ENCODE data around the gene KIF4B.
"Not testable (repeated sequence)": the region's sequence is repeated elsewhere in the genome, so short reads cannot be mapped to it uniquely, and the experiment has no call there.

KIF4B gene

DNA sequence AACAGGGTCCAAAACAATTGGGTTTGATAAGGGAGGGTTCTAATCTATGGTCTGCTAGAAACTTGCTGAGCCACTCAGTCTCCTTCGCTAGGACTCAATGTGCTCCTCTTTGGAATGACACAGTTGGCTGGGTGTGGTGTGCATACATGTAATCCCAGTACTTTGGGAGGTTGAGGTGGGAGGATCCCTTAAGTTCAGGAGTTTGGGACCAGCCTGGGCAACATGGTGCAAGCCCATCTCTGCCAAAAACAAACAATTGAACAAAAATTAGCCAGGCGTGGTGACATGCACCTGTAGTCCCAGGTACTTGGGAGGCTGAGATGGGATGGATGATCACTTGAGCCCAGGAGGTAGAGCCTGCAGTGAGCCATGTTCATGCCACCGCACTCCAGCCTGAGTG is 2.7 kb upstream of the KIF4B start:
- no peak for DNase-seq

DNA sequence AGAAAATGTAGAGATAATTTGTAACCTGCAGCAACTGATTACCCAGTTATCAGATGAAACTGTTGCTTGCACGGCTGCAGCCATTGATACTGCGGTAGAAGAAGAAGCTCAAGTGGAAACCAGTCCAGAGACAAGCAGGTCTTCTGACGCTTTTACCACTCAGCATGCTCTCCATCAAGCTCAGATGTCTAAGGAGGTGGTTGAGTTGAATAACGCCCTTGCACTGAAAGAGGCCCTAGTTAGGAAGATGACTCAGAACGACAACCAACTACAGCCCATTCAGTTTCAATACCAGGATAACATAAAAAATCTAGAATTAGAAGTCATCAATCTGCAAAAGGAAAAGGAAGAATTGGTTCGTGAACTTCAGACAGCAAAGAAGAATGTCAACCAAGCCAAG is 1.7 kb downstream of the KIF4B start:
- DNase-seq = no peak

DNA sequence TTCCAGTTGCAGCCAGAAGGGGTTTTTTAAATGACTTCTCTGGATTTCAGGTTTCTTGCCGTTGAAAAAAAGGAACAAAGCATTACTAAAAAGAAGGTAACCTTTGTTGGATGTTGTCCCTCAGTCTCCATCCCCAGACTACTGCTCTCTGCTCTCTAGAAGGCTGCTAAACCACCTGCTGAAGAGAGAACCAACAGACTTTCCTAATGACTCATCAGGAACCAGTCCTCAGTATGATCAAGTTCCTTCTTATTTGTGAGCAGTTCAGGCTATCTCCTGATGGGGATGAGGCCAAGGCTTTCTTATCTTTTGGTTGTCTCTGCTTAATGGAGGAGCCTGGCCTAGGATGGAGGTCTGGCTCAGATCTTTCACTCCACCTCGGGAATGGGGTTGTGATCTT is 4.1 kb downstream of the KIF4B start:
- no peak for DNase-seq

- DNase-seq = no peak
Observed at GRCh38 chr5:155019601-155020226, 6.2 kb downstream of the KIF4B start.

DNA sequence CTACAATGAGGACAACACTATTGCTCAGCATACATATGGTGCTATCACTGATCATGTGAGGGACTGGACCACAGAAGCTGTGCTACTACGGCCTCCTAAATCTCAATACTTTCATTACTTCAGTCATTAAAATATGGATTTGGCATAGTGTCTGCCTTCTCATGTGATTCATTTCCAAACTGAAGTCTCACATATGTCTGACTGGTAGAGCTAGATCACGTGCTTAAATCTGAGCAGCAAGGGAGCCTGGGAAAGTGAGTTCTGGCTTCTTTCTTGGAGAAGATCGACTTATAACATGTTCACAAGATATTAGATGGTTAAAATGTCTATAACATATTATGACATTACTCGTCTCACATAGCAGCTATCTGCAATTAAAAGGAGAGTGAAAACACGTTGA is 8.3 kb downstream of the KIF4B start:
- no peak for DNase-seq

- DNase-seq = no peak
Observed at GRCh38 chr5:155023320-155023719, 9.8 kb downstream of the KIF4B start.

DNA sequence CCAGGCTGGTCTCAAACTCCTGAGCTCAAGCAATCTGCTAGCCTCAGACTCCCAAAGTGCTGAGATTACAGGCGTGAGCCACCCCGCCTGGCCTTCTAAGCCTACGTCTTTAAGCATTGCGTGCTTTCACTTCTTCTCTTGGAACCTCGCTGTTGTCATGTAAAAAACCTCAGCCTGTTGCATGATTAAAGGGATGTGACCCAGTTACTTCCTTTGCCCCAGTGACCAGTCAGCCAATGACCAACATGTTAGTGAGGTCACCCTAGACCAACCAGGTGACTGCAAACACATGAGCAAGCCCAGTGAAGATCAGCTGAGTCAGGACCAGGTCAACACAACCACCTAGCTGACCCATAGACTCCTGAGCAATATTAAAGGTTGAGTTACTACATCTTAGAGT is 10.5 kb downstream of the KIF4B start:
- no peak for DNase-seq

- no peak for DNase-seq
Observed at GRCh38 chr5:155025895-155026294, 12.3 kb downstream of the KIF4B start.

DNA sequence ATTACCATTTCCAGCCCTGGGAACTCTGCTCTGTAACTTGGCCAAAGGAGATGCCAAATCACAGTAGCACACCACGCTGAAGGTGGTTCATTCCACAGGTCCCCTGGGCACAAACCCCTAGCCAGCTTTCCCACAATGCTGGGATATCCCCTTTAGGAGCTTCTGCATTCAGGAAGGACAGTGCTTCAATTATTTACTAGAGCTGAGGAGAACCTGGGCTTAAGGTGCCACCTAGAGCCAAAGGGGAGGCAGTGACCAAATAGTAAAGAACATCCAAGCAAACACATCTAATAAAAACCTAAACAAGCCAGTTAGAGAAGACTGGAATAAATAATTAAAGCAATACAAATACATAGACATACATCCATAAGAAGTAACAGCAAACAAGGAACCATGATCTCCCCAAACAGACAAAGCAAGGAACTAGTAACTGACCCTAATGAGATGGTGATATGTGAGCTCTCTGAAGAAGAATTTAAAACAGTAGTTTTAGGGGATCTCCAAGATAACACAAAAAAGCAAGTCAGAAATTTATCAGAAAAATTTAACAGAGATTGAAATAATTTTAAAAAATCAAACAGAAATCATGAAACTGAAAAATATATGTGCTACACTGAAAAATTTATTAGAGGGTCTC is 14.6 kb downstream of the KIF4B start:
- no peak for DNase-seq

GRCh38 chr5:155029240-155029639 is 15.7 kb downstream of the KIF4B start:
- DNase-seq = no peak

- DNase-seq = not testable (repeated sequence)
Observed at GRCh38 chr5:155034145-155034744, 20.7 kb downstream of the KIF4B start.

- DNase-seq = not testable (repeated sequence)
Observed at GRCh38 chr5:155035087-155035486, 21.5 kb downstream of the KIF4B start.

- DNase-seq = no peak
Observed at GRCh38 chr5:155040984-155041653, 27.6 kb downstream of the KIF4B start.

- no peak for DNase-seq
Observed at GRCh38 chr5:155044591-155044990, 31.0 kb downstream of the KIF4B start.

GRCh38 chr5:155046591-155046990 is 33.0 kb downstream of the KIF4B start:
- DNase-seq = no peak

- no peak for DNase-seq
Observed at GRCh38 chr5:155047818-155048217, 34.3 kb downstream of the KIF4B start.

DNA sequence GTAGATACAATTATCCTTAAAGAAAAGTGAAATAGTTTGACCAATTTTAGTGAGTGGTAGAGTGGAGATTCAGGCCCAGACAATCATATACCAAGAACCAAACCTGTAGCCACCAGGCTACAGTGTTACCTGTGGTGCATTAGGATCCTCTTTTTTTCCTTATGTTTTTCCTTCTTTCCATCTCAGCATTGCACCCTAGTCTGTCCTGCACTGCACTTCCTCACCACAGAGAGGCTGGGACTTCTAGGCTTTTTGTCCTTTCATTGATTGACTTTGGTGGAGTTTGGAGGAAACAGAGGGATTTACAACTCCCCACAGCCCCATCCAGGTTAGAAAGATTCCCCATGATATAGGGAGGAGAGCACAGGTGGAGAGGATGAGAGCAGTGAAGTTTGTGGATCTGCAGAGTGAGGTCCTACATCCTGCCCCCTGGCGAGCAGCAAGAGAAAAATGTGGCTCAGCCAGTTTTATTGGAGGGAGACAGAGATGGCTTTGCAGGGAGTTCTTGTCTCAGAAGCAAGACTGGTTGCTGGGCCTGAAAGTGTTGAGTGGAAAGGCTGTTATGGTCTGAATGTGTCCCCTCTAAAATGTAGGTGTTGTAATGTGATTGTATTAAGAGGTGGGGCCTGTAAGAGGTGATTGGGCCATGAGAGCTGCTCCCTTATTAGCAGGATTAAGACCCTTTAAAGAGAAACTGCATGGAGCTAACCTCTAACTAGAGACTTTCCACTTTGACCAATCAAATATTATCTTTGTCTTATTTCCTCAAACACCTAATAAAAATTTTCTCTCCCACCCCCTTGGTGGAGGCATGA is 36.2 kb downstream of the KIF4B start:
- no peak for DNase-seq

DNA sequence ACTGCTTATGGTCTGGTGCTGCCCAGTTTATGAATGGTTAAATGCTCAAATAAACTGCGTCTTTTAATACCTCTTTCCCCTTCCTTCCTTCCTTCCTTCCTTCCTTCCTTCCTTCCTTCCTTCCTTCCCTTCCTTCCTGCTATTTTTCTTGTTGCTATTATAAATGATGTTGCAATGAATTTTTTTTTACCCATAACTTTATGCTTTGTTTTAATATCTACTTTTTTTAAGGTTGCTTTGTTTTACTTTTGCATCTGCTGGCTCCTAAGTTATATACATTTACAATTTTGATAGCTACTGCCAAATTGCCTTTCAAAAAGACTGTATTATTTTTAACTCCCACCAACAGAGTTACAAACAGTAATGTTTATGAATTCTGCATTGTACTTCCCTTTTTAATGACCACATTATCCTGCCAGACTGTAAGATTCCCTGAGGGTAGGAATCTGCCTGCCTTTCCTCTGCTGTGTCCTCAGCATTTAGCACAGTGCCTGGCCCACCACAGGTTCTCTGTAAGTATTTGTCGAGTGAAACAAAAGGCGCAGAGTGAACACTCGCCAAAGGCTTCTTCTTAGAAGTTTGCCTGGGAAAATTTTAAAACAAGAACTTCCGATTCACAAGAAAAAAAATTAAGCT is 36.9 kb downstream of the KIF4B start:
- no peak for DNase-seq

DNA sequence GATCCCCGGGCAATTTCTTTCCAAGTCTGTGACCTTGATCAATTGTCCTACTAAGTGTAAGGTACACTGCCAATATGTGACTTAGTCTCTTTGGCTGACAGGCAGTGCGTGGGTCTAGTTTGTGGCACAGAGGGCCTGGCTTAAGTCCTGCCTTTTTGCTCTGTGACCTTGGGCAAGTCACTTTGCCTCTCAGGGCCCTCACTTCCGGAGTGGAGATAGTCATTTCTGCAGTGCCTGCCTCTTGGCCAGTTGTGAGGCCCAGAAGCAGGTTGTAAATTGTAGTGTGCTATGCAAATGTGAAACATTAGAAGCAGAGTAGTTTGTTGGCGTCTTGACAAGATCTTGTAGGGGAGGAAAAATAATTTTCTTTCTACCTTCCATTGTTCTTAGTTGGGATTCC is 39.0 kb downstream of the KIF4B start:
- DNase-seq = no peak

GRCh38 chr5:155053501-155053900 is 39.9 kb downstream of the KIF4B start:
- DNase-seq = no peak

- no peak for DNase-seq
Observed at GRCh38 chr5:155056644-155057269, 43.2 kb downstream of the KIF4B start.

GRCh38 chr5:155057626-155058025 is 44.1 kb downstream of the KIF4B start:
- no peak for DNase-seq

Data from activated CD8-positive, alpha-beta memory T cell treated with anti-CD3 and anti-CD28 coated beads, Interleukin-2, amount 50 U/mL, for 48 hours (primary cell).